ENCODE measurements around the gene CXCL11.

DNA sequence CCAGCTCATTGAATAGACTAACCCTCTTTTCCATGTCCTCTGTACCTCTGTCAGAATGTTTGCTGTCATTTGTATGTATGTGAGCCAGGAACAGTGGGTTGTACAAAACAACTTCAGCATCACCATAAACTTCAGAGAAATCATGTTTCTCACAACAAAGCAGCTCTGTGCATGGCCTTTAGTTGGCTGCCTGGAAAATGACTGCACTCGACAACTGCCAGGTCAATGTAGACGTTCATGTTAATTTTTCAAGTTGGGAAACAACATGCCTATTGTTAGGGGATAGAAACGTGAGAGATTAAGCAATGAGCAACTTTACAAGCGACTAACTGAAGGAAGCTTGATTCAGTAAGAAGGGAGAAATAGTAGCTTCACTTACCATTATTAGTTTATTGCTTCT, 17.9 kb upstream of the CXCL11 start:
- no peak for TF ChIP-seq ARHGAP35 (IDR thresholded peaks at IDR 0.05; ENCODE audit: partially characterized antibody)
- TF ChIP-seq, protein P1, sequence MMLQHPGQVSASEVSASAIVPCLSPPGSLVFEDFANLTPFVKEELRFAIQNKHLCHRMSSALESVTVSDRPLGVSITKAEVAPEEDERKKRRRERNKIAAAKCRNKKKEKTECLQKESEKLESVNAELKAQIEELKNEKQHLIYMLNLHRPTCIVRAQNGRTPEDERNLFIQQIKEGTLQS (IDR thresholded peaks at IDR 0.05): no peak
- TF ChIP-seq, protein P1 (CRISPR knock-in tag; conservative IDR thresholded peaks at IDR 0.05): no peak
- no peak for TF ChIP-seq SPI1 (IDR thresholded peaks at IDR 0.05; ENCODE audit: borderline replicate concordance, low read depth, low read length)
